Measurements from ENCODE around the gene LRATD1.

- TF ChIP-seq CTCF (conservative IDR thresholded peaks at IDR 0.05; ENCODE audit: low read depth, low read length), result no peak
- no peak for TF ChIP-seq EZH2 (IDR thresholded peaks at IDR 0.05; ENCODE audit: borderline replicate concordance, low read depth, low read length, poor library complexity, severe bottlenecking)
Measured at GRCh38 chr2:14650066-14650465, 17.5 kb downstream of the LRATD1 start.

All from A673 (cell line).